RPMI7951 (cell line): ENCODE data around the gene MLLT6. TPM values are rescaled to one million over a fixed set of nuclear protein-coding genes. Genes with fewer than 3 reads are reported as not detected.
"Not testable (repeated sequence)": the region's sequence is repeated elsewhere in the genome, so short reads cannot be mapped to it uniquely, and the experiment has no call there.

ENCODE experiments used
- DNase-seq: peaks from one replicate; pipeline ENCODE4 v3.0.0-alpha.2; 2012; ENCODE audit warnings: low read depth
- total RNA-seq: library from RNA; depleted of rRNA; stranded (reverse); fragments of >200 nt; shearing (Covaris generic); gene quantifications from 2 replicates; pipeline ENCODE4 v1.2.3, GENCODE V29; 2014

MLLT6 gene
- total RNA-seq, 1 experiment from 2014 or later = 9.3 TPM

DNA sequence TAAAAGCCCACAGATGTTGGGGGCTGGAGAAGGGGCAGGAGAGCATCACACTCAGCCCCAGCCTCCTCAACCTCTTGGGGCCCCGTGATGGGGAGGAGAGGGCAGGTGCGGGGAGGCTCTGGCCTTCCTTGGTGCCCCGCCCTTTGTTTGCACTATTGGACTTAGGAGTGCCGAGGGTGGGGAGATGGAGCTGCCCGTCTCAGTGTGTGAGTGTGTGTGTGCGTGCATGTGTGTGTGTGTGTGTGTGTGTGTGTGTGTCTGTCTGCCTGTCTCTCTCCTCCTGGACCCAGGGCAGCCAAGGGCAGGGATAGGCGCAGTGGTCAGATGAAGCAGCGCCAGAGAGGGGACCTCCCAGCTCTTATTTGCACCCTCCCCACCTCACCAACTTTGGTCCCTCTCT is 21.1 kb downstream of the MLLT6 start:
- DNase-seq = not testable (repeated sequence)

DNA sequence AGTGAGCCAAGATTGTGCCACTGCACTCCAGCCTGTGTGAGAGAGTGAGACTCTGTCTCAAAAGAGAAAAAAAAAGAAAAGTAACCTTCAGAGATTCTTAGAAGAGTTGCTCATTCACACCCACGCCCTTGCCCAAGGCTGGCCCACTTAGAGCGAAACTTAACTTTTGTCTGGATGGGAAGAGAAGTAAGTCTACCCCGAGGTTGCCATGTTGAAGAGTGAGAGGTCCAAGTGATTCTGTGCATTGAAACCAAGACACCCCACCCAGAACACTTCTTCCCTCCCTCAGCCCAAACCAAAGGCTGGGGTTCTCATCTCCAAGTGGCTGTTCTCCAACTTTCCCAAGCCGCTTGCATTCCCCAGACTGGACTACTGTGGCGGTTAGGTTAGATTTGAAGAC is 22.7 kb downstream of the MLLT6 start:
- DNase-seq = no peak

GRCh38 chr17:38728290-38728831 is 23.3 kb downstream of the MLLT6 start:
- DNase-seq = no peak

- DNase-seq = no peak
Observed at GRCh38 chr17:38729368-38729885, 24.4 kb downstream of the MLLT6 start.

- peak; percentile 82 for DNase-seq
Observed at GRCh38 chr17:38729886-38730525, 24.9 kb downstream of the MLLT6 start, which contains the start of gene CISD3. TSS of gene CISD3 (plus strand) at chr17:38730341. CDS start at chr17:38730359, 18 bp downstream.

GRCh38 chr17:38730526-38731379 is 25.7 kb downstream of the MLLT6 start:
- peak; percentile 71 for DNase-seq

DNA sequence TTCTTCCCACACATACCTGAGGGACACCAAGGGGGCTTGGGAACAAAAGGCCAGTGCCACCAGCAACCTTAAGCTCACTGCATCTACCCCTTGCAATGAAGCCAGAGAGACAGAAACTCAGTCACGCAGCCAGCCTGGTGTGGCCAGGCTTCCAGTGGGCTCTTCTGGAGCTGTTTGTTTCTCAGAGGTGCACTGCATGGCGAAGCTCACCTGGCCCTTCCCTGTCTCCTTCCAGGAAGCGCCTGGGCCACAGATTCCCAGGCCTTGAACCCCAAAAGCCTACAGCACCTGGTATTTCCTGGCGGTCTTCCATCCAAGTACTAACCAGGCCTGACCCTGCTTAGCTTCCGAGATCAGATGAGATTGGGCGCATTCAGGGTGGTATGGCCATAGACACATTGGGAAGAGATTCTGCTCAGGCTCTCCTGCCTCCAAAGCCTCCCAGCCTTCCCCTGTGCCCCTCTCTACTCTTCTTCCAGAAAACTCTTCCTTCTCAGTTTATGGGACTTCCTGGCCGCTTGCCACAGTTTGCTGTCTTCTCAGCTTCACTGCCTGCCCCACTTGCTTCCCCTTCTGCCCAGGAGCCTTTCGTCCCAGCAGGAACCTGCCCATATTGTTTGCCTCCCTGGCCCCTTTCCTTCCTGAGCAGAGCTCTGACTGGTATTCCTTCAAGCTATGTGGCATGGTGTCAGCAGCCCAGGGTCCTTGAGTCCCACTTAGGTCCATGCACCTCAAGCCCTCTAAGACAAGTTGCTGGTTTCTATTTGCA is 26.6 kb downstream of the MLLT6 start:
- no peak for DNase-seq

GRCh38 chr17:38732376-38733281 is 27.6 kb downstream of the MLLT6 start:
- no peak for DNase-seq

DNA sequence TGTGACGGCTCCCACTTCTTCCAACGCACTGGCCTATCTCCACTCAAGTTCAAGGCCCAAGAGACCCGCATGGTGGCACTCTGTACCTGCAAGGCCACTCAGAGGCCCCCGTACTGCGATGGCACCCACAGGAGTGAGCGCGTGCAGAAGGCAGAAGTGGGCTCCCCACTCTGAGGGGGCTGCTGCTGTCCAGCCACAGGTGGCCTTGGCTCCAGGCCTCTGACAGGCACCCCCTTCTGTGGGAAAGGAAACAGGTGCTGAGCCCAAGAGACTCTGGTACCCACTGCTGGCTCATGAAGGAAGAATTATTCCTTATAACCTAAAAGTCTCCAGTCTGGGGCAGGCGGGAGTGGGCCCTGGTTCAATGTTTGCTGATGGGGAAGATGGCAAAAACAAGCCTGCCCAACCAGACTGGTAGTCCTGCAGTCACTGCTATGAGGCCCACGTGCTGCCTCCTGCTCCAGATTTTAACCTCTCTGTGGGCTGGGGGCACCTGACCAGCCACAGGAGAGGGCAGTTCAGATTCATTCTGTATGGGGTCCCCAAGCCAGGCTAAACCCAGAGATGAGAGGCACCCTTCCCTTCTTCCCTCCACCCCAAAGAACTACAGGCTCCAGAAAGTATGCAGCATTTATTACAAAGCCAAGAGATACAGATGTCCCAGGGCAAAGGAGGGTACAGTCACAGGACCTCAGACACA is 28.4 kb downstream of the MLLT6 start:
- no peak for DNase-seq

DNA sequence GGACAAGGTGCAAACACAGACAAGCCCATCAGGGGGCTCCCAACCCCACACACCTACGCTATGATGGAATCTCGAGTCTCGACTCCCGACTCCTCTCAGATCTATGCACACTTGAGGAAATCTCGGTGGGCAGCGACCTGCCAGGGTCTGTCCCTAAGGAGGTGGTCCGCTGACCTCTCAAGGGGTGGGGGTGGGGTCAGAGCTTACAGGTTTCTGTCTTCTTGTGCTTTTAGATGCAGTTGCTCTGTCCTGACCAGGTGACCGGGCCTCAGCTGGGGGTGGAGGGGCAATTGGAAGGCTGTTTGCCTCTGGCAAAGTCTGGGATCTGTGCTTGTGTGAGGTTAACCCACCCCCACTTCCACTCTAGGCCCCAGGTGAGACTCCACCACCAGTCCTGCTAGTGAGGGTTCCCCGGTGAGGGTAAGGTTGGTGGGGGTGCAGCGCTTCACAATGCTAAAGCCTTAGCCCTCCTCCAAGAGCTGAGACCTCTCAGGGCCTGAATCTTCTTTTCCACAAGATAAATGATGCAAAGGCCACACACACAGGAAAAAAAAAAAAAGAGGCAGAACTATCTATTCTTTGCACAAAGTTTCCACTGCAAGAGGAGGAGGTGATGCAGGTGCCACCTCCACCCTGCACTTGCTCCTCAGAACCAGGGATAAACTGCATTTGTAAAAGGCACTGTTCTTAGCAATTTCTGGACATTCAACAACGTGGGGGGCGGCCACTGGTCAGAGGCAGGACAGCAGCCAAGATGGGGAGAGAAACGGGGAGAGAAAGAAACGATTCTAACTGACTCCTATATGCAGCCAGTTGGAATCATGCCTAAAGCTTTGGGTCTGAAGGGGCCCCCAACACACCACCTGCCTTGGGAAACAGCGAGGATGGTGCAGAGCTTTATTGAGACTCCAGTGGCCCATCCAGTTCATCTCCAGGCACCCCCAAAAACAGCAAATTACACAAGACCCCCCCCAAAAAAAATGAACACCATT is 29.2 kb downstream of the MLLT6 start:
- DNase-seq = no peak

- no peak for DNase-seq
Observed at GRCh38 chr17:38735161-38735997, 30.3 kb downstream of the MLLT6 start.

GRCh38 chr17:38738007-38738662 is 33.1 kb downstream of the MLLT6 start:
- no peak for DNase-seq

DNA sequence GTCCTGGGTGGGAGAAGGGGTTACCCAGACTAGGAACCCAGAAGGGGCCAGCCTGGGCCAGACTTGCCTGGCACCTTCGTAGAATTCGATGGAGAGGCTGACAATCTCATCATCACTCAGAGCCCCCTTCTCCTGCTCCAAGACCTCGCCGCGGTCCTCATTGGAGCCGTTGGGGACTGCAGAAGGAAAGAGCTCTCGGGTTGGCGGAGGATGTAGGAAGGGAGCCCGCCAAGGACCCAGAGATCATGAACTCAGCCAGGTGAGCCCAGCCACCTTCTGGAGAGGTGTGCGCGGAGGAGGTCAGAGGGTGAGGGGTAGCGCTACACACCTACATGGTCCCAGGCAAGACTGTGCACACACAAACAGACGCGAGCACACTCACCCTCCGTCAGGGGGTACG is 33.6 kb downstream of the MLLT6 start:
- no peak for DNase-seq

GRCh38 chr17:38739305-38739704 is 34.2 kb downstream of the MLLT6 start:
- DNase-seq = no peak

DNA sequence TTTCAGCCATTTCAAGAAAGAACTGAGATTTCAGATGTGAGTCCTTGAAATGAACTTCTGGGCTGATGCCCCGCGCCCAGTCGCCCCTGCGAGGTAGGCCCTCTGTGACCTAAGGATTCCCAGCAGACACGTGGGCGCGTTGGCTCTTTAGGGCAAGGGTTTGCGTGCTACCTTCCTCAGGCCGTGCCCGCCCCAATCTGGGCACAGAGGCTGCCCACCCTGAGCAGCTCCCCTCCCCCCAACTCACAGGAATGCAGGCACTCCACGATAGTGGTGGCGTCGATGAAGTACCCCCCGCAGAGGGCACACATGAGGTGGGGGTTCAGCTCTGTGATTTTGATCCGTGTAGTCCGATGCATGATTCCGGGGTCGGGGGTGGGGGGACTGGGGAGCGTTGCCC is 35.0 kb downstream of the MLLT6 start:
- no peak for DNase-seq

DNA sequence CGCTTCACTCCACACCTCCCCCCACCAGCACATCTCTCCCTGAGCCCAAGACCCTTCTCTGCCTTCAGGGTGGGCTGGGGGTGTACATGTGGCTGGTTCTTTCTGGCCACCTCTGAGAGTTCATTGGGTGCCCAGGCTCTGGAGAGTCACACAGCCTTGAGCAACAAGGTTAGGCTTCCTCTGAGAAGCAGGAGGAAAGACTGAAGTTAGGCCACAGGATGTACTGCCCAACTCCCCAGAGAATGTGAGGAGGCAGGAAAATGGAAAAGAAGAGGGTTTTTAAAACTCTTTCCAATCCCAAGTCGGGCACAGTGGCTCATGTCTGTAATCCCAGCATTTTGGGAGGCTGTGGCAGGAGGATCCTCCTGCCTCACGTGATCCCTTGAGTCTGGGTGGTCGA is 35.7 kb downstream of the MLLT6 start:
- no peak for DNase-seq

GRCh38 chr17:38741461-38741860 is 36.4 kb downstream of the MLLT6 start:
- no peak for DNase-seq
